Esophagus squamous epithelium (tissue), 5 donors: Measurements from ENCODE around the gene CADM1. TPM values are rescaled to one million over a fixed set of nuclear protein-coding genes. Genes with fewer than 3 reads are reported as not detected.

Experiments
- DNase-seq: peaks from one replicate; lab custom pipeline; 2025; lab: John Stamatoyannopoulos, UW
- H3K27ac ChIP-seq, 4 donors: fragments of 200-600 bp; sonication (generic); one replicate each; pipeline ENCODE4 v1.5.1; 2016 to 2019; ENCODE audit warnings: mild to moderate bottlenecking in 1 of 4
- H3K27me3 ChIP-seq, 4 donors: fragments of 200-600 bp; sonication (generic); 1 replicate in 3 of 4; 2 replicates in 1 of 4; pipeline versions ENCODE4 v1.5.1 to v1.6.0; 2017 to 2021; ENCODE audit warnings: antibody characterized with exemption in 1 of 4
- H3K36me3 ChIP-seq, 3 donors: fragments of 200-600 bp; sonication (generic); one replicate each; pipeline ENCODE4 v1.5.1; 2016 to 2019
- H3K4me1 ChIP-seq, 3 donors: fragments of 200-600 bp; sonication (generic); one replicate each; pipeline ENCODE4 v1.5.1; 2017 to 2019
- H3K4me3 ChIP-seq, 4 donors: fragments of 200-600 bp; sonication (generic); 1 replicate in 3 of 4; 2 replicates in 1 of 4; pipeline ENCODE4 v1.5.1; 2016 to 2019; ENCODE audit warnings: mild to moderate bottlenecking in 2 of 4, moderate library complexity in 1 of 4
- H3K9me3 ChIP-seq, 3 donors: fragments of 200-600 bp; sonication (generic); one replicate each; pipeline ENCODE4 v1.5.1; 2016 to 2019
- POLR2A ChIP-seq, 4 donors: fragments of 450-650 bp; IDR thresholded peaks; one replicate each; pipeline ENCODE4 v1.6.1; 2017; ENCODE audit warnings: antibody characterized with exemption in 4 of 4, mild to moderate bottlenecking in 4 of 4, moderate library complexity in 3 of 4
- WGBS, 2 donors: methylation state at CpG; one replicate each; pipeline ENCODE4 v1.1.5; 2018; 5-methylcytosine and 5-hydroxymethylcytosine counted together
- intact Hi-C: fragments of 100-400 bp; cut with DNase I; formaldehyde crosslinking; loops from one replicate; pipeline ENCODE4 v1.15.0; 2022
- total RNA-seq, 4 donors: library from RNA; depleted of rRNA; stranded (reverse); fragments of >200 nt; gene quantifications; one replicate each; pipeline ENCODE4 v1.1.0, GENCODE V29; 2016
- TF ChIP-seq, protein P1 (sequence below), 6 experiments: fragments of 450-650 bp in 4 of 6; fragments of 200-600 bp in 2 of 6; sonication (generic) in 2 of 6; IDR thresholded peaks; one replicate each; pipeline ENCODE4 v1.5.1; 2016 to 2019; ENCODE audit warnings: antibody characterized with exemption in 6 of 6, mild to moderate bottlenecking in 4 of 6, moderate library complexity in 4 of 6
- donor health status: DM: yes; HTN: yes; CAD: no.

CADM1 gene
- total RNA-seq, 4 donors from 2014 or later = 1.7 to 15.1 (median 8.3) TPM

DNA sequence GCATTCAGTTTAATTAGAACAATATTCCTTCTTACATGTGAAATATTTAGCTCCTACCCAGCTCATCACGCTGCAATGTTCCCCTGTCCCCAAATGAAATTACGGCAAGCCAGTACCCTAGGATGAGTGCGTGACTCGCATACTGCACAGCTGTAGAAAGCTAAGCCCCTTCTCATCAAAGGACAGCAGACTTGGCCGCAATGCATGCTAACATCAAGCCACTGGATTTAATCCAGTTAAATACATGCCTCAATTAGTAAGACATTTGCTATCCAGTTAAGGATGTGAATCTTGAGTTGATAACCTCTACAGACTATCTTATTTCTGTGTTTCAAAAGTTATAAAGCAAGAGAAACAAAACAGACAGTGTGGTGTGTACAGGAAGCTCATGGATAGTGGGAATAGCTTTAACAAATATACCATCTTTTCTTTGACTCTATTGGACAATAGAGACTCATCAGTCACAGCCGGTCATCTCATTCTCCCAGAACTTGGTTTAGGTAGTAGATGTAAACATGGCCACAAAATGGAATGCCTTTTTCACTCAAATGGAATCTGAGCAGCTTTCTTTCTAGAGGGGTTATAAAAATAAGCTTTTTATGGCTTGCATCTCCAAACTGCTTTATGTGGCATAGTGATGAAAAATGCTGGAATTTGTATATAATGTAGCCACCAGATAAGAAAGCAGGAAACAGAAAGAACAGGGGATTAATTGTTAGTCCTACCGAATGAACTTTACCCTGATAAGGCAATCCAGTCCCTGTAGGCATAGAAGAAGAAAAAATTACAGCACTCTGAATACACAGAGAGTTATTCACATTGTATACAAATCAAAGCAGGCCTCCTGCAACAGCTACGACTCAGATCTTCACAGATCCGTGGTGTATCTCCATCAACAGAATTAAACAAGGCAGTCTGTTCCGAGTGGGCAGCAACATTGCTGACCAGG is 224.1 kb downstream of the CADM1 start:
- H3K4me1 ChIP-seq = no peaks in the 10 kb centered on the region
- WGBS, 2 donors = 74 to 77% methylated on average over 10 of the region's 10 CpGs
- no peaks in the 10 kb centered on the region for H3K27me3 ChIP-seq
- DNase-seq = no peak
- no peaks in the 10 kb centered on the region for H3K36me3 ChIP-seq
- no peaks in the 10 kb centered on the region for H3K9me3 ChIP-seq
- H3K4me3 ChIP-seq = no peak overlapping the region
- intact Hi-C loops = no loop called here
- H3K27ac ChIP-seq = no peak overlapping the region
- TF ChIP-seq POLR2A (IDR thresholded peaks at IDR 0.05) = no peak
- TF ChIP-seq, protein P1, sequence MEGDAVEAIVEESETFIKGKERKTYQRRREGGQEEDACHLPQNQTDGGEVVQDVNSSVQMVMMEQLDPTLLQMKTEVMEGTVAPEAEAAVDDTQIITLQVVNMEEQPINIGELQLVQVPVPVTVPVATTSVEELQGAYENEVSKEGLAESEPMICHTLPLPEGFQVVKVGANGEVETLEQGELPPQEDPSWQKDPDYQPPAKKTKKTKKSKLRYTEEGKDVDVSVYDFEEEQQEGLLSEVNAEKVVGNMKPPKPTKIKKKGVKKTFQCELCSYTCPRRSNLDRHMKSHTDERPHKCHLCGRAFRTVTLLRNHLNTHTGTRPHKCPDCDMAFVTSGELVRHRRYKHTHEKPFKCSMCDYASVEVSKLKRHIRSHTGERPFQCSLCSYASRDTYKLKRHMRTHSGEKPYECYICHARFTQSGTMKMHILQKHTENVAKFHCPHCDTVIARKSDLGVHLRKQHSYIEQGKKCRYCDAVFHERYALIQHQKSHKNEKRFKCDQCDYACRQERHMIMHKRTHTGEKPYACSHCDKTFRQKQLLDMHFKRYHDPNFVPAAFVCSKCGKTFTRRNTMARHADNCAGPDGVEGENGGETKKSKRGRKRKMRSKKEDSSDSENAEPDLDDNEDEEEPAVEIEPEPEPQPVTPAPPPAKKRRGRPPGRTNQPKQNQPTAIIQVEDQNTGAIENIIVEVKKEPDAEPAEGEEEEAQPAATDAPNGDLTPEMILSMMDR (IDR thresholded peaks at IDR 0.05) = no peak

DNA sequence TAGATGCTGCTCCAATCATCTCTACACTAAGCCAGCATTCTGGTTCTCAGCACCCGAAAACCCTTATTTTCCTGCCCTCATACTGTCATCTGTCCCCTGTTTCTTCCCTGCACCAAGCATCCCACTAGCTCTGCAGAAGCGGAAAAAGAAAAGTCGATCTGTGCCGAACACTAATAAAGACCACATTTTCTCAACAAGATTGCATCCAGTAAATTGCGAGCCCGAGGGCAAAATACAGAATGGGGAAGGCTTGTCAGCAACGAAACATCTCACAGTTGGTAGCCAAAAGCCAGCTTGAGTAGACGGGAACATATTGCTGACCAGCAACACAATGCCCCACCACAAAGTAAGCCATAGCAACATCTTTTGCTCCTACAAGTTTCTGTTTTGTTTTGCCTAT is 227.4 kb downstream of the CADM1 start:
- Histone ChIP-seq H3K27me3 (no peaks in the 10 kb centered on the region), H3K36me3 (no peaks in the 10 kb centered on the region), H3K9me3 (no peaks in the 10 kb centered on the region), H3K4me1 (no peaks in the 10 kb centered on the region), H3K4me3 (no peak overlapping the region), H3K27ac (no peak overlapping the region)
- TF ChIP-seq POLR2A (IDR thresholded peaks at IDR 0.05) = no peak
- TF ChIP-seq, protein P1 (IDR thresholded peaks at IDR 0.05) = no peak
- no peak for DNase-seq
- intact Hi-C loops = no loop called here
- WGBS, 2 donors = 90 to 93% methylated on average over 7 to 8 of the region's 8 CpGs

DNA sequence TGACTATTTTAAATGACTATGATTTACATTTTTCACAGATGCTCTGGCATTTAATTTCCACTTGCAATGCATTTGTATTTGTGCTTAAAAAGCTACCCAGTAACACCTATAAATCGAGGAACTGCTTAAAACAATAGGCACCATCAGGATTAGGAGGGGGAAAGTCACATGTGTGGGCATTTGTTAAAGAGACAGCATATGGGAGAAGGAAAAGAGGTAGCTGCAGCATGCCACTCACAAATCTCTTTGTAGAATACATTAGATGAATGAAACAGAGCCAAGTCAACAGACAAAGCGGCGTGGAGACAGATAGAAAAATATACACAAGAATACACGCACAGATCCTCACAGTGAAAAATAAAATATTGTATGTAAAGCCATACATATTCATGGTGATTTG is 228.0 kb downstream of the CADM1 start:
- H3K36me3 ChIP-seq = no peaks in the 10 kb centered on the region
- no peaks in the 10 kb centered on the region for H3K9me3 ChIP-seq
- no peak overlapping the region for H3K4me3 ChIP-seq
- H3K4me1 ChIP-seq = no peaks in the 10 kb centered on the region
- H3K27me3 ChIP-seq = no peaks in the 10 kb centered on the region
- no peak for TF ChIP-seq POLR2A (IDR thresholded peaks at IDR 0.05)
- intact Hi-C loops = no loop called here
- no peak overlapping the region for H3K27ac ChIP-seq
- no peak for DNase-seq
- WGBS, 2 donors = 74 to 79% methylated on average over 4 of the region's 4 CpGs

DNA sequence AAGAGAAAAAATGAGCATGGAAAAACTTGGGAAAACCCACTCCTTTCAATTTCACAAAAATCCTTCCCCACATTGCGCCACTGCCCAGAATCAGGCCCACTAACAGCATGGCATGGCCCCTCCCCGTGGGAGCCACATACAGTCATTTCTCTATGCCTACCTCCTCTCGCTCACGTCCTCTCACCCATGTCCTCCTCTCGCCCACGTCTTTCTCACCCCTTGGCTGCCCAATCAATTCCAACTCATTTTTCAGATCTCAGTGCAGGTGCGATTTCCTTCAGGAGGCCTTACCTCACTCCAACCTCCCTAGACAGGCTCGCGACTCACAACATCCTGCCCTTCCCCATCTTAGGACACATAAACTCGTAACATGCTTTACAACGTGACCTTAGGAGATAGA is 229.2 kb downstream of the CADM1 start:
- no peak for DNase-seq
- TF ChIP-seq POLR2A (IDR thresholded peaks at IDR 0.05) = no peak
- TF ChIP-seq, protein P1 (IDR thresholded peaks at IDR 0.05) = no peak
- no peak overlapping the region for H3K27ac ChIP-seq
- intact Hi-C loops = no loop called here
- H3K9me3 ChIP-seq = no peaks in the 10 kb centered on the region
- 89 to 95% methylated on average over 11 of the region's 11 CpGs for WGBS, 2 donors
- no peaks in the 10 kb centered on the region for H3K36me3 ChIP-seq
- no peaks in the 10 kb centered on the region for H3K27me3 ChIP-seq
- H3K4me1 ChIP-seq = no peaks in the 10 kb centered on the region
- H3K4me3 ChIP-seq = no peak overlapping the region

DNA sequence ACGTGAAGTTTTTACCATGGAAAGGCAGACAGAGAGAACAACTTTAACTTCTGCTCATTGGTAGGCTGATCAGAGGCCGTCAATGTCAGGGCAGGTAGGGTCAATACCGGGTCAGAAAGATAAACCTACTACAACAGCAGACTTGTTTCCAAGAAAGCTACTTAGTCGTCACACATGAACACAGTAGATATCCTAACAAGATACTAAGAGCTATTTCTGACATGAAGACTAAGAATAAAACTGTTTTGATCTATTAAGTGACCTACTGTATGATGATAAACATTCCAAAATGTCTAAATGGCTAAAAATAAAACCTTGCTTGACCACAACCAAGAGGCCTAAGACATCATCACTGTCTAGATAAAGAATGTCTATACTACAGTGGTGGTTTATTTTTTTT is 231.3 kb downstream of the CADM1 start:
- H3K27me3 ChIP-seq = no peaks in the 10 kb centered on the region
- H3K4me1 ChIP-seq = no peaks in the 10 kb centered on the region
- H3K9me3 ChIP-seq = no peaks in the 10 kb centered on the region
- no peak for TF ChIP-seq POLR2A (IDR thresholded peaks at IDR 0.05)
- TF ChIP-seq, protein P1 (IDR thresholded peaks at IDR 0.05) = no peak
- no peak for DNase-seq
- WGBS, 2 donors = 72 to 78% methylated on average over 4 of the region's 4 CpGs
- no peaks in the 10 kb centered on the region for H3K36me3 ChIP-seq
- H3K4me3 ChIP-seq = no peak overlapping the region
- intact Hi-C loops = no loop called here
- H3K27ac ChIP-seq = no peak overlapping the region
